WTC11 (cell line): ENCODE measurements around the gene RAD23A. TPM values are rescaled to one million over a fixed set of nuclear protein-coding genes. Genes with fewer than 3 reads are reported as not detected.

Experiments used
- ATAC-seq: fragments of 200-7000 bp; cut with Tn5 transposase; 2 replicates; pipeline ENCODE4 v1.10.0; 2021; ENCODE audit warnings: mild to moderate bottlenecking, moderate library complexity
- CTCF ChIA-PET: fragments of 300-600 bp; sonication (Branson Sonifier 250); formaldehyde crosslinking; loops from one replicate; lab custom pipeline; 2021; ENCODE audit warnings: antibody characterized with exemption; lab: Charles Lee
- POLR2A ChIA-PET: fragments of 350-600 bp; sonication (Branson Sonifier 250); formaldehyde crosslinking; loops from one replicate; lab custom pipeline; 2021; ENCODE audit warnings: antibody characterized with exemption; lab: Charles Lee
- DNase-seq: peaks from one replicate; pipeline ENCODE4 v3.0.0; 2021; ENCODE audit warnings: low spot score
- H3K27ac Mint-ChIP-seq: 2 replicates; pipeline ENCODE4 v1.8.0; 2021; ENCODE audit warnings: mixed read lengths
- H3K27me3 Mint-ChIP-seq: 2 replicates; pipeline ENCODE4 v1.8.0; 2021; ENCODE audit warnings: low read depth, mild to moderate bottlenecking, moderate library complexity, mixed read lengths
- H3K36me3 Mint-ChIP-seq: 2 replicates; pipeline ENCODE4 v1.8.0; 2021; ENCODE audit warnings: mixed read lengths
- H3K4me1 Mint-ChIP-seq: 2 replicates; pipeline ENCODE4 v1.8.0; 2022; ENCODE audit warnings: mixed read lengths
- H3K4me3 Mint-ChIP-seq: 2 replicates; pipeline ENCODE4 v1.8.0; 2021; ENCODE audit warnings: mild to moderate bottlenecking, moderate library complexity, mixed read lengths
- H3K9me3 Mint-ChIP-seq: 2 replicates; pipeline ENCODE4 v1.8.0; 2021; ENCODE audit warnings: mixed read lengths
- CBFB ChIP-seq: sonication (generic); formaldehyde crosslinking; IDR thresholded peaks from 2 replicates; pipeline ENCODE4 v1.8.1; 2022; ENCODE audit warnings: mild to moderate bottlenecking, low read depth, missing genetic modification reagents
- EMX1 ChIP-seq: fragments of 250-450 bp; sonication (Bioruptor Pico); IDR thresholded peaks from 2 replicates; pipeline ENCODE4 v1.8.0; 2021; ENCODE audit warnings: mild to moderate bottlenecking
- ETV6 ChIP-seq: sonication (generic); formaldehyde crosslinking; IDR thresholded peaks from 2 replicates; pipeline ENCODE4 v1.8.1; 2022; ENCODE audit warnings: mild to moderate bottlenecking, missing genetic modification reagents
- HMGXB4 ChIP-seq: sonication (generic); formaldehyde crosslinking; IDR thresholded peaks from 2 replicates; pipeline ENCODE4 v1.8.1; 2023; ENCODE audit warnings: mild to moderate bottlenecking, moderate library complexity, missing genetic modification reagents
- IRF1 ChIP-seq: sonication (generic); formaldehyde crosslinking; IDR thresholded peaks from 2 replicates; pipeline ENCODE4 v1.8.0; 2023; ENCODE audit warnings: missing genetic modification reagents
- KAT7 ChIP-seq: sonication (generic); formaldehyde crosslinking; IDR thresholded peaks from 2 replicates; pipeline ENCODE4 v1.8.1; 2023; ENCODE audit warnings: missing genetic modification reagents, mild to moderate bottlenecking, borderline replicate concordance
- NR2C2 ChIP-seq: sonication (generic); formaldehyde crosslinking; IDR thresholded peaks from 2 replicates; pipeline ENCODE4 v1.8.0; 2022; ENCODE audit warnings: mild to moderate bottlenecking, missing genetic modification reagents
- SMAD3 ChIP-seq: sonication (generic); formaldehyde crosslinking; IDR thresholded peaks from 2 replicates; pipeline ENCODE4 v1.8.0; 2022; ENCODE audit warnings: missing genetic modification reagents, mild to moderate bottlenecking, borderline replicate concordance
- SOX15 ChIP-seq: fragments of 250-450 bp; sonication (Bioruptor Pico); IDR thresholded peaks from 2 replicates; pipeline ENCODE4 v1.9.0; 2021; ENCODE audit warnings: mild to moderate bottlenecking
- ZNF121 ChIP-seq: sonication (generic); formaldehyde crosslinking; IDR thresholded peaks from 2 replicates; pipeline ENCODE4 v1.8.0; 2023; ENCODE audit warnings: missing genetic modification reagents
- ZNF138 ChIP-seq: sonication (generic); formaldehyde crosslinking; conservative IDR thresholded peaks from 2 replicates; pipeline ENCODE4 v1.8.1; 2022; ENCODE audit warnings: mild to moderate bottlenecking, moderate library complexity, missing genetic modification reagents
- ZNF263 ChIP-seq: sonication (generic); formaldehyde crosslinking; IDR thresholded peaks from 2 replicates; pipeline ENCODE4 v1.8.1; 2022; ENCODE audit warnings: low read depth, mild to moderate bottlenecking, moderate library complexity, missing genetic modification reagents
- ZNF512 ChIP-seq: sonication (generic); formaldehyde crosslinking; IDR thresholded peaks from 2 replicates; pipeline ENCODE4 v1.8.1; 2022; ENCODE audit warnings: missing genetic modification reagents, borderline replicate concordance
- total RNA-seq: library from RNA; stranded (reverse); gene quantifications from 3 replicates; pipeline ENCODE4 v1.2.3, GENCODE V29; 2021
- TF ChIP-seq, protein P1 (sequence below): sonication (generic); formaldehyde crosslinking; IDR thresholded peaks from 2 replicates; pipeline ENCODE4 v1.8.0; 2022; ENCODE audit warnings: mild to moderate bottlenecking, missing genetic modification reagents
- TF ChIP-seq, protein P2 (sequence below): fragments of 250-450 bp; sonication (Bioruptor Pico); conservative IDR thresholded peaks from 2 replicates; pipeline ENCODE4 v1.9.0; 2021; ENCODE audit warnings: mild to moderate bottlenecking
- TF ChIP-seq, protein P3 (sequence below): sonication (generic); formaldehyde crosslinking; IDR thresholded peaks from 2 replicates; pipeline ENCODE4 v1.8.1; 2023; ENCODE audit warnings: mild to moderate bottlenecking, missing genetic modification reagents, moderate library complexity
- TF ChIP-seq, protein P4 (sequence below): sonication (generic); formaldehyde crosslinking; conservative IDR thresholded peaks from 2 replicates; pipeline ENCODE4 v1.8.1; 2022; ENCODE audit warnings: mild to moderate bottlenecking, missing genetic modification reagents

RAD23A gene
- total RNA-seq, 1 experiment from 2014 or later: 84.3 TPM

DNA sequence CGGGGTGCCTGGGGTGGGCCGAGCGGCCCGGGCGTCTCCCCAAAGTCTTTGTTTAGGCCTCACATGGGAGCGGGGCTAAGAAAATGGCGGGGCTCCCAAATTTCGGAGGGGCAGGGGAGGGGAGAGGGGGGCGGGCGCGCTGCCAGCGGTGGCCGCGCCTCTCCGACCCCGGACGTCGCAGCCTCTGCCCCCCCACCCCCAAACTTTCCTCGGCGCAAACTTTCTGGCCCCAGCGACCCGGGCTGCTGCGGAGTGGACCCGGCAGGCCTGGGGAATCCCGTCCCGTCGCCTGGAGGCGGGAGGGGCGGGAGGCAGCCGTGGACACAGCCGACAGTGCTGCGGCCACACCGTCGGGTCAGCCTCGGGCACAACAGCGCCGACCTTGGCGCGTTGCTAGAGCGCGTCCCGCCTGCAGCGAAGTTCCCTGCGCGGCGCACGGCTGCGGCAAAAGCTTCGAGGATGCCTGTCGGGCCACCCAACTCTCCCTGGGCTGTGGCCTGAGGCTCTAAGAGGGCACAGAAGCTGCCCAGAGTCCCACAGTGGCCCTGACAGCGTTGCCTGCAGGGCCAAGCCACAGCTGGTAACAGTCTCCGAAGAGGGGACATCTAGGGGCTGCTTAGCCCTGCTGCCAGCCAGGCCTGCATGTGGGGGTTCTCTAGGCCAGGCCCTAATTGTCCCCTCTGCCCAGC lies 50.9 kb downstream of the RAD23A start:
- DNase-seq: peak; percentile 68
- H3K27me3 Mint-ChIP-seq: peaks cover 94% of the 10 kb centered on the region
- no peak overlapping the region for H3K27ac Mint-ChIP-seq
- H3K4me3 Mint-ChIP-seq: peak overlapping the region; percentile 35; the same call in 1 of the 2 replicates
- peaks cover 6% of the 10 kb centered on the region for H3K4me1 Mint-ChIP-seq
- TF ChIP-seq HMGXB4 (CRISPR knock-in tag): peak; percentile 58; the same call in 1 of the 2 replicates
- TF ChIP-seq ZNF263: no peak
- no peak for TF ChIP-seq ZNF138 (CRISPR knock-in tag)
- TF ChIP-seq, protein P1, sequence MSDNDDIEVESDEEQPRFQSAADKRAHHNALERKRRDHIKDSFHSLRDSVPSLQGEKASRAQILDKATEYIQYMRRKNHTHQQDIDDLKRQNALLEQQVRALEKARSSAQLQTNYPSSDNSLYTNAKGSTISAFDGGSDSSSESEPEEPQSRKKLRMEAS (CRISPR knock-in tag): peak; percentile 53; the same call in 1 of the 2 replicates
- no peak for TF ChIP-seq NR2C2
- TF ChIP-seq EMX1 (CRISPR knock-in tag): no peak
- TF ChIP-seq, protein P2, sequence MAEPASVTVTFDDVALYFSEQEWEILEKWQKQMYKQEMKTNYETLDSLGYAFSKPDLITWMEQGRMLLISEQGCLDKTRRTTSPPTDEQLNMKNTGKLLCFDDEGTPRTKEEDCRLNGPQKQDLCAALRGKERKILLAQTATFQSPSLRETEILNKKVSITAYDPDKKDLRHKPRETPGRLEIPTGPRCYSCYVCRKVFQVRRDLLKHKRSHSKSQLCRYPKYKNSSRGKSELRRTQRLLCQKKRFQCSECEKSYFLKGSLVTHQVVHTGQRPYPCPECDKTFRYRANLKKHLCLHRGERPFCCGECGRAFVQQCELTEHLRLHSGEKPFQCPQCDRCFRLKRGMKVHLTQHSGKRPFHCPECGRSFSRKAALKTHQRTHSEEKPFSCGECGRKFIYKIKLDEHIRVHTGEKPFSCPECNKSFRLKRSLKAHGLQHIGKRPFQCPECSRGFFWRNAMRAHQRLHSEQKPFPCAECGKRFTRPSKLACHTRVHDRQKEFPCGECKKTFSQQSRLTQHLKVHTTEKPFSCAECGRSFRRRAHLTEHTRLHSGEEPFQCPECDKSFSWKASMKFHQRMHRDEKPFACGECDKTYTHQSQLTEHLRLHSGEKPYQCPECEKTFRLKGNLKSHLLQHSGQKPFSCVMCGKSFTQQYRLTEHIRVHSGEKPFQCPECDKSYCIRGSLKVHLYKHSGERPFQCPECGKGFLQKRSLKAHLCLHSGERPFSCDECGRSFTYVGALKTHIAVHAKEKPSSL (CRISPR knock-in tag): no peak
- no peak for TF ChIP-seq SMAD3 (CRISPR knock-in tag)
- TF ChIP-seq CBFB: no peak
- 0 out of 2 replicates have a peak, but pooled peaks have one; percentile 28 for TF ChIP-seq KAT7 (CRISPR knock-in tag)
- POLR2A ChIA-PET: no interaction called here
- ATAC-seq: peak; percentile 83
- no peaks in the 10 kb centered on the region for H3K9me3 Mint-ChIP-seq
- CTCF ChIA-PET: interaction anchor here (1.1 to 1.7 kb wide), 4 partner anchors 19 to 97 kb away, joined by 3 to 7 read pairs (median 4); no protein-coding TSS in a partner anchor
- peaks cover 3% of the 10 kb centered on the region; the same call in 1 of the 2 replicates for H3K36me3 Mint-ChIP-seq

- DNase-seq (no peak), ATAC-seq (no peak)
- peaks cover 3% of the 10 kb centered on the region; the same call in 1 of the 2 replicates for H3K36me3 Mint-ChIP-seq
- POLR2A ChIA-PET: no interaction called here
- no peak for TF ChIP-seq IRF1 (CRISPR knock-in tag)
- TF ChIP-seq SMAD3 (CRISPR knock-in tag): no peak
- TF ChIP-seq, protein P3, sequence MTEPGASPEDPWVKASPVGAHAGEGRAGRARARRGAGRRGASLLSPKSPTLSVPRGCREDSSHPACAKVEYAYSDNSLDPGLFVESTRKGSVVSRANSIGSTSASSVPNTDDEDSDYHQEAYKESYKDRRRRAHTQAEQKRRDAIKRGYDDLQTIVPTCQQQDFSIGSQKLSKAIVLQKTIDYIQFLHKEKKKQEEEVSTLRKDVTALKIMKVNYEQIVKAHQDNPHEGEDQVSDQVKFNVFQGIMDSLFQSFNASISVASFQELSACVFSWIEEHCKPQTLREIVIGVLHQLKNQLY (CRISPR knock-in tag): no peak
- no peak for TF ChIP-seq ETV6 (CRISPR knock-in tag)
- TF ChIP-seq ZNF512 (CRISPR knock-in tag): no peak
- no peak for TF ChIP-seq ZNF121
- TF ChIP-seq SOX15 (CRISPR knock-in tag): no peak
- TF ChIP-seq, protein P4, sequence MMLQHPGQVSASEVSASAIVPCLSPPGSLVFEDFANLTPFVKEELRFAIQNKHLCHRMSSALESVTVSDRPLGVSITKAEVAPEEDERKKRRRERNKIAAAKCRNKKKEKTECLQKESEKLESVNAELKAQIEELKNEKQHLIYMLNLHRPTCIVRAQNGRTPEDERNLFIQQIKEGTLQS: no peak
- H3K4me3 Mint-ChIP-seq: peak overlapping the region; percentile 35; the same call in 1 of the 2 replicates
- CTCF ChIA-PET: interaction anchor here (1.1 to 1.7 kb wide), 4 partner anchors 20 to 96 kb away, joined by 3 to 7 read pairs (median 4); no protein-coding TSS in a partner anchor
- no peaks in the 10 kb centered on the region for H3K9me3 Mint-ChIP-seq
- H3K27ac Mint-ChIP-seq: no peak overlapping the region
- H3K4me1 Mint-ChIP-seq: peaks cover 6% of the 10 kb centered on the region
- peaks cover 88% of the 10 kb centered on the region for H3K27me3 Mint-ChIP-seq
These were observed 51.7 kb downstream of the RAD23A start for GRCh38 chr19:12997179-12997966.
